HEK293 (cell line): ENCODE results near the gene ALDOA.
A peak's percentile ranks its signal among the peaks of the same experiment; 100 is the strongest.

Experiments
- CTCF ChIA-PET: fragments of 350-600 bp; formaldehyde crosslinking; extraction: SDS; loops from one replicate; lab custom pipeline; 2021; ENCODE audit warnings: antibody characterized with exemption; lab: Yijun Ruan, JAX
- POLR2A ChIA-PET: fragments of 300-600 bp; formaldehyde crosslinking; extraction: SDS; loops from one replicate; lab custom pipeline; 2020; ENCODE audit warnings: antibody characterized with exemption, inconsistent platforms; lab: Yijun Ruan, JAX
- H3K27ac ChIP-seq: fragments of 200-500 bp; sonication (Bioruptor generic); 2 replicates; pipeline ENCODE4 v1.5.1; 2014; ENCODE audit warnings: low read depth, low read length, control low read depth, inconsistent platforms; ENCODE audit errors: extremely low read depth
- H3K36me3 ChIP-seq, 2 experiments: fragments of 200-500 bp in 1 of 2; sonication (Bioruptor generic) in 1 of 2; 1 replicate in 1 of 2; 2 replicates in 1 of 2; pipeline ENCODE4 v1.5.1; 2014 to 2017; ENCODE audit warnings: inconsistent platforms in 2 of 2, low read length in 2 of 2; ENCODE audit not compliant: control insufficient read depth in 2 of 2, insufficient read depth in 1 of 2
- H3K4me1 ChIP-seq: fragments of 200-500 bp; sonication (Bioruptor generic); 2 replicates; pipeline ENCODE4 v1.5.1; 2014; ENCODE audit warnings: mild to moderate bottlenecking, low read length, inconsistent platforms; ENCODE audit not compliant: control insufficient read depth, insufficient read depth
- H3K4me3 ChIP-seq: 2 replicates; pipeline ENCODE4 v1.5.1; 2011; ENCODE audit warnings: low read depth, mild to moderate bottlenecking, control low read depth, low read length, moderate library complexity
- H3K9me3 ChIP-seq: fragments of 200-500 bp; sonication (Bioruptor generic); 2 replicates; pipeline ENCODE4 v1.5.1; 2014; ENCODE audit warnings: low read depth, low read length, inconsistent platforms; ENCODE audit not compliant: control insufficient read depth, insufficient read depth
- GFI1B ChIP-seq: fragments of 450-650 bp; formaldehyde crosslinking; IDR thresholded peaks from 2 replicates; pipeline ENCODE4 v1.5.1; 2016; ENCODE audit warnings: missing biosample characterization, missing genetic modification characterization
- PRDM10 ChIP-seq: fragments of 450-650 bp; formaldehyde crosslinking; IDR thresholded peaks from 2 replicates; pipeline ENCODE4 v1.5.1; 2016; ENCODE audit warnings: missing biosample characterization, missing genetic modification characterization
- ZNF239 ChIP-seq: fragments of 450-650 bp; formaldehyde crosslinking; IDR thresholded peaks from 2 replicates; pipeline ENCODE4 v1.5.1; 2016; ENCODE audit warnings: missing biosample characterization, missing genetic modification characterization
- ZNF664 ChIP-seq: fragments of 450-650 bp; formaldehyde crosslinking; IDR thresholded peaks from 2 replicates; pipeline ENCODE4 v1.5.1; 2016; ENCODE audit warnings: missing biosample characterization, missing genetic modification characterization

ALDOA gene

GRCh38 chr16:30116291-30117207 lies 51.0 kb downstream of the ALDOA start (continued):
- 0 out of 2 replicates have a peak, but pooled peaks have one; percentile 12 for TF ChIP-seq PRDM10 (tag by site-specific recombination)
- TF ChIP-seq, all 188 proteins: peak for 2

DNA sequence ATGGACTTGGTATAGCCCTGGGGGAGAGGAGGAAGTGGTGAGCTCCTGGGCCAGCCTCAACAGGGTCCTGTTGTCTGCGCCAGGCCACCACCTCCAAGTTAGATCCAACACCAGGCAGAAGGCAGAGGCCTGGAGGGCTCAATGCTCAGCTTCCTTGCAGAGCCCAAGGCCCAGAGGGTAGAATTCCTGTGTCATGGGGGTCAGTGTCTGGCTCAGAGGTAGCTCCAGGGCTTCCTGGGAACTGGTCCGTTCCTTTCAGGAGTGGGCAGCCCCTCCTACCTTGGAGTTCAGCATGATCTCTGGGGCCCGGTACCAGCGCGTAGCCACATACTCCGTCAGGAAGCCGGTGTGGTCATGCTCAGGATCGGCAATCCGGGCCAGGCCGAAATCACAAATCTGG lies 52.2 kb downstream of the ALDOA start:
- TF ChIP-seq GFI1B (tag by site-specific recombination), result no peak
- H3K36me3 ChIP-seq, result peaks cover 9 to 82% of the 10 kb centered on the region in 2 experiments; a peak in 2 of 3 replicates
- no peaks in the 10 kb centered on the region for H3K9me3 ChIP-seq
- H3K27ac ChIP-seq, result no peak overlapping the region
- H3K4me3 ChIP-seq, result no peak overlapping the region
- no peaks in the 10 kb centered on the region for H3K4me1 ChIP-seq
- ChIA-PET CTCF (interaction anchor here (0.5 kb wide), 1 partner anchor 44 kb away, joined by 3 read pairs; no protein-coding TSS in a partner anchor), POLR2A (interaction anchor here (0.6 to 1.0 kb wide), 3 partner anchors 53 to 300 kb away, joined by 3 read pairs; partner anchors contain the start of gene ALDOA)

- POLR2A ChIA-PET, result interaction anchor here (1.4 kb wide), 1 partner anchor 28 kb away, joined by 3 read pairs; the partner anchor contains the start of gene TBX6
- CTCF ChIA-PET, result interaction anchor here (1.0 kb wide), 1 partner anchor 16 kb away, joined by 5 read pairs; no protein-coding TSS in a partner anchor
- Histone ChIP-seq H3K27ac (no peak overlapping the region), H3K9me3 (no peaks in the 10 kb centered on the region), H3K4me1 (no peaks in the 10 kb centered on the region; the same call in 1 of the 2 replicates), H3K4me3 (no peak overlapping the region)
- TF ChIP-seq ZNF239 (no peak), ZNF664 (tag by site-specific recombination) (peak; percentile 98)
- TF ChIP-seq, all 188 proteins: peak for 1
- H3K36me3 ChIP-seq, result peaks cover 9 to 67% of the 10 kb centered on the region in 2 experiments; a peak in 2 of 3 replicates
Measured at GRCh38 chr16:30119428-30119827, 53.9 kb downstream of the ALDOA start.
